ENCODE results near the gene ADNP2.

GRCh38 chr18:80109676-80110078 lies 615 bp downstream of the ADNP2 start:
- TF ChIP-seq CTCF (IDR thresholded peaks at IDR 0.05; ENCODE audit: extremely low read depth in 1 of 2, insufficient read depth in 1 of 2, low read depth in 1 of 2, low read length in 2 of 2) (no peak), POLR2A (IDR thresholded peaks at IDR 0.05; ENCODE audit: low read depth, low read length) (no peak), POLR2AphosphoS5 (IDR thresholded peaks at IDR 0.05; ENCODE audit: insufficient read depth, low read depth, low read length) (no peak)
